SK-N-SH treated with all-trans-retinoic acid at 6 μM for 48 hours (cell line): ENCODE results near the gene ZSCAN5B.

Source experiments
- BACH2 ChIP-seq: fragments of 250-450 bp; sonication (Bioruptor Pico); IDR thresholded peaks from 2 replicates; pipeline ENCODE4 v1.9.0; 2021; ENCODE audit warnings: mild to moderate bottlenecking, borderline replicate concordance
- CSRNP3 ChIP-seq: fragments of 250-450 bp; sonication (Bioruptor Pico); IDR thresholded peaks from 2 replicates; pipeline ENCODE4 v1.5.1; 2021; ENCODE audit warnings: mild to moderate bottlenecking, moderate library complexity
- ISL1 ChIP-seq: fragments of 250-450 bp; sonication (Bioruptor Pico); IDR thresholded peaks from 2 replicates; pipeline ENCODE4 v2.1.2; 2022; ENCODE audit warnings: mild to moderate bottlenecking, moderate library complexity
- PATZ1 ChIP-seq: fragments of 250-450 bp; sonication (Bioruptor Pico); IDR thresholded peaks from 2 replicates; pipeline ENCODE4 v1.8.0; 2020; ENCODE audit warnings: mild to moderate bottlenecking, moderate library complexity, borderline replicate concordance
- PPARA ChIP-seq: fragments of 250-450 bp; sonication (Bioruptor Pico); IDR thresholded peaks from 2 replicates; pipeline ENCODE4 v1.5.0; 2020; ENCODE audit warnings: mild to moderate bottlenecking, borderline replicate concordance
- TSHZ2 ChIP-seq: fragments of 250-450 bp; sonication (Bioruptor Pico); IDR thresholded peaks from 2 replicates; pipeline ENCODE4 v1.5.0; 2020; ENCODE audit warnings: mild to moderate bottlenecking, moderate library complexity
- ZC3H10 ChIP-seq: fragments of 250-450 bp; sonication (Bioruptor Pico); IDR thresholded peaks from 2 replicates; pipeline ENCODE4 v1.5.1; 2021; ENCODE audit warnings: mild to moderate bottlenecking, moderate library complexity
- ZNF8 ChIP-seq: fragments of 450-650 bp; formaldehyde crosslinking; IDR thresholded peaks from 2 replicates; pipeline ENCODE4 v1.5.0; 2020; ENCODE audit warnings: mild to moderate bottlenecking, moderate library complexity

- no peak for TF ChIP-seq CSRNP3 (CRISPR knock-in tag)
- TF ChIP-seq PATZ1 (CRISPR knock-in tag) = no peak
- no peak for TF ChIP-seq TSHZ2
- no peak for TF ChIP-seq BACH2 (CRISPR knock-in tag)
- no peak for TF ChIP-seq ZC3H10 (CRISPR knock-in tag)
- no peak for TF ChIP-seq ZNF8 (CRISPR knock-in tag)
- TF ChIP-seq ISL1 = no peak
- TF ChIP-seq PPARA (CRISPR knock-in tag) = no peak
Measured at GRCh38 chr19:56217039-56217949, 19.7 kb upstream of the ZSCAN5B start.
